Thyroid gland (tissue), 4 donors: ENCODE measurements around the gene ZKSCAN8. TPM values are rescaled to one million over a fixed set of nuclear protein-coding genes. Genes with fewer than 3 reads are reported as not detected.

Experiments
- DNase-seq, 2 donors: peaks; one replicate each; pipeline ENCODE4 v3.0.0-alpha.2; 2019
- H3K27ac ChIP-seq, 3 donors: fragments of 200-600 bp; sonication (generic); 1 replicate in 2 of 3; 2 replicates in 1 of 3; pipeline ENCODE4 v1.5.1; 2016 to 2019; ENCODE audit warnings: mild to moderate bottlenecking in 1 of 3, moderate library complexity in 1 of 3
- H3K27me3 ChIP-seq: fragments of 200-600 bp; sonication (generic); one replicate; pipeline ENCODE4 v1.5.1; 2019
- H3K36me3 ChIP-seq, 2 donors: fragments of 200-600 bp; sonication (generic); one replicate each; pipeline ENCODE4 v1.5.1; 2016 to 2019
- H3K4me1 ChIP-seq, 2 donors: fragments of 200-600 bp; sonication (generic); one replicate each; pipeline ENCODE4 v1.5.1; 2017 to 2019
- H3K4me3 ChIP-seq, 3 donors: fragments of 200-600 bp; sonication (generic); replicated peaks in 1 of 3; 1 replicate in 2 of 3; 2 replicates in 1 of 3; pipeline ENCODE4 v1.5.1; 2016; ENCODE audit warnings: mild to moderate bottlenecking in 1 of 3
- H3K9me3 ChIP-seq: fragments of 200-600 bp; sonication (generic); one replicate; pipeline ENCODE4 v1.5.1; 2017
- POLR2A ChIP-seq, 2 donors: fragments of 450-650 bp; IDR thresholded peaks; one replicate each; pipeline ENCODE4 v1.6.1; 2017; ENCODE audit warnings: antibody characterized with exemption in 2 of 2, mild to moderate bottlenecking in 2 of 2, moderate library complexity in 1 of 2
- WGBS, 2 donors: methylation state at CpG; one replicate each; pipeline ENCODE4 v1.1.5; 2017; 5-methylcytosine and 5-hydroxymethylcytosine counted together
- intact Hi-C: fragments of 100-400 bp; cut with DNase I; formaldehyde crosslinking; loops from one replicate; pipeline ENCODE4 v1.15.1; 2023
- total RNA-seq, 4 donors: library from RNA; depleted of rRNA; stranded (reverse); fragments of >200 nt; gene quantifications; one replicate each; pipeline ENCODE4 v1.2.3, GENCODE V29; 2016
- TF ChIP-seq, protein P1 (sequence below), 6 experiments: fragments of 200-600 bp in 3 of 6; fragments of 450-650 bp in 3 of 6; sonication (generic) in 3 of 6; IDR thresholded peaks; one replicate each; pipeline ENCODE4 v1.5.1; 2016 to 2019; ENCODE audit warnings: antibody characterized with exemption in 6 of 6, mild to moderate bottlenecking in 2 of 6, inconsistent platforms in 1 of 6, moderate library complexity in 1 of 6

ZKSCAN8 gene
- total RNA-seq, 4 donors from 2014 or later, result 21.5 to 44.2 (median 26.8) TPM

- Histone ChIP-seq H3K27ac (peak overlapping the region; percentile 81 to 95 (median 87)), H3K9me3 (no peaks in the 10 kb centered on the region), H3K4me1 (peaks cover 13 to 16% of the 10 kb centered on the region in 2 donors), H3K27me3 (no peaks in the 10 kb centered on the region), H3K4me3 (peak overlapping the region; percentile 65 to 93 (median 83)), H3K36me3 (no peaks in the 10 kb centered on the region)
- no peak for DNase-seq
- intact Hi-C loops, result loop anchor here (10.0 kb wide), 1 partner anchor 77 kb away; no protein-coding TSS in a partner anchor
- 6 to 7% methylated on average over 6 of the region's 6 CpGs for WGBS, 2 donors
- TF ChIP-seq POLR2A (IDR thresholded peaks at IDR 0.05), result no peak
- TF ChIP-seq, protein P1, sequence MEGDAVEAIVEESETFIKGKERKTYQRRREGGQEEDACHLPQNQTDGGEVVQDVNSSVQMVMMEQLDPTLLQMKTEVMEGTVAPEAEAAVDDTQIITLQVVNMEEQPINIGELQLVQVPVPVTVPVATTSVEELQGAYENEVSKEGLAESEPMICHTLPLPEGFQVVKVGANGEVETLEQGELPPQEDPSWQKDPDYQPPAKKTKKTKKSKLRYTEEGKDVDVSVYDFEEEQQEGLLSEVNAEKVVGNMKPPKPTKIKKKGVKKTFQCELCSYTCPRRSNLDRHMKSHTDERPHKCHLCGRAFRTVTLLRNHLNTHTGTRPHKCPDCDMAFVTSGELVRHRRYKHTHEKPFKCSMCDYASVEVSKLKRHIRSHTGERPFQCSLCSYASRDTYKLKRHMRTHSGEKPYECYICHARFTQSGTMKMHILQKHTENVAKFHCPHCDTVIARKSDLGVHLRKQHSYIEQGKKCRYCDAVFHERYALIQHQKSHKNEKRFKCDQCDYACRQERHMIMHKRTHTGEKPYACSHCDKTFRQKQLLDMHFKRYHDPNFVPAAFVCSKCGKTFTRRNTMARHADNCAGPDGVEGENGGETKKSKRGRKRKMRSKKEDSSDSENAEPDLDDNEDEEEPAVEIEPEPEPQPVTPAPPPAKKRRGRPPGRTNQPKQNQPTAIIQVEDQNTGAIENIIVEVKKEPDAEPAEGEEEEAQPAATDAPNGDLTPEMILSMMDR (IDR thresholded peaks at IDR 0.05), result no peak
These were observed 4.1 kb upstream of the ZKSCAN8 start for GRCh38 chr6:28137505-28137981.

DNA sequence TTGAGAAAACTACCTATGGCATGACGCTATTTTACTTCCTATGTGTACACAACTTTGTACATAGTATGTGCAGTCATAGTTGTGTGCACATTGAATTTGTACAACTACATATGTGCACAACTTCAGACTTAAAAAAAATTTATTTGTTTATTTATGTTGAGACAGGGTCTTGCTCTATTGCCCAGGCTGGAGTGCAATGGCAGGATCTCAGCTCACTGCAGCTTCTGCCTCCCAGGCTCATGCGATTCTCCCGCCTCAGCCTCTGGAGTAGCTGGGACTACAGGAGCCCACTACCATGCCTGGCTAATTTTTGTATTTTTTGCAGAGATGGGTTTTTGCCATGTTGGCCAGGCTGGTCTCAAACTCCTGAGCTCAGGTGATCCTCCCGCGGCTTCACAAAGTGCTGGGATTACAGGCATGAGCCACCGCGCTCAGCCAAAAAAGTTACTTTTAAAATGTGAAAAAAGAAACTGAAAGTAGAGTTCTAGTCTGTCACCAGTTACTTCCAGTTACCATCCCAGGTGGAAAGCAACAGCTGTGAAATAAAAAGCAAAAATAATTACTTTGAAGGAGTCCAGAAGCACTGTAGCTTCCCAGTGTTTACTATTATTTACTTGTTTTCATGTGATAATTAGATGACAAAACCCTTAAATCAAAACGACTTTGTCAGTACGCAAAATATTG lies 1.7 kb upstream of the ZKSCAN8 start:
- intact Hi-C loops, result loop anchor here (10.0 kb wide), 1 partner anchor 75 kb away; no protein-coding TSS in a partner anchor
- peaks cover 18 to 26% of the 10 kb centered on the region in 2 donors for H3K4me1 ChIP-seq
- no peak overlapping the region for H3K27ac ChIP-seq
- 70 to 74% methylated on average over 9 of the region's 9 CpGs for WGBS, 2 donors
- H3K27me3 ChIP-seq, result no peaks in the 10 kb centered on the region
- TF ChIP-seq POLR2A (IDR thresholded peaks at IDR 0.05), result no peak
- TF ChIP-seq, protein P1 (IDR thresholded peaks at IDR 0.05), result no peak
- H3K9me3 ChIP-seq, result no peaks in the 10 kb centered on the region
- peak in 1 of 2 donors; percentile 10 for DNase-seq
- no peak overlapping the region for H3K4me3 ChIP-seq
- H3K36me3 ChIP-seq, result no peaks in the 10 kb centered on the region

GRCh38 chr6:28140616-28141015 lies 1.1 kb upstream of the ZKSCAN8 start:
- H3K27me3 ChIP-seq, result no peaks in the 10 kb centered on the region
- WGBS, 2 donors, result 62 to 70% methylated on average over 5 of the region's 5 CpGs
- H3K4me1 ChIP-seq, result peaks cover 15 to 22% of the 10 kb centered on the region in 2 donors
- intact Hi-C loops, result no loop called here
- no peak overlapping the region for H3K27ac ChIP-seq
- H3K4me3 ChIP-seq, result no peak overlapping the region
- H3K9me3 ChIP-seq, result no peaks in the 10 kb centered on the region
- peaks cover 0 to 3% of the 10 kb centered on the region in 2 donors for H3K36me3 ChIP-seq
- TF ChIP-seq POLR2A (IDR thresholded peaks at IDR 0.05), result no peak
- TF ChIP-seq, protein P1 (IDR thresholded peaks at IDR 0.05), result no peak
- no peak for DNase-seq

- H3K36me3 ChIP-seq, result peaks cover 0 to 3% of the 10 kb centered on the region in 2 donors
- H3K27me3 ChIP-seq, result no peaks in the 10 kb centered on the region
- WGBS, 2 donors, result 16 to 19% methylated on average over 4 of the region's 4 CpGs
- H3K4me3 ChIP-seq, result peak overlapping the region; percentile 42 to 94 (median 82)
- H3K9me3 ChIP-seq, result no peaks in the 10 kb centered on the region
- intact Hi-C loops, result no loop called here
- H3K27ac ChIP-seq, result no peak overlapping the region
- peaks cover 12 to 17% of the 10 kb centered on the region in 2 donors for H3K4me1 ChIP-seq
- no peak for DNase-seq
- TF ChIP-seq, protein P1 (IDR thresholded peaks at IDR 0.05), result no peak
- no peak for TF ChIP-seq POLR2A (IDR thresholded peaks at IDR 0.05)
These were observed 763 bp downstream of the ZKSCAN8 start for GRCh38 chr6:28142446-28142845.

- Histone ChIP-seq H3K9me3 (no peaks in the 10 kb centered on the region), H3K4me1 (peaks cover 7 to 11% of the 10 kb centered on the region in 2 donors), H3K27ac (no peak overlapping the region), H3K27me3 (no peaks in the 10 kb centered on the region), H3K36me3 (peaks cover 20 to 21% of the 10 kb centered on the region in 2 donors), H3K4me3 (no peak overlapping the region)
- 95 to 100% methylated on average over 1 of the region's 1 CpG for WGBS, 2 donors
- DNase-seq, result no peak
- intact Hi-C loops, result no loop called here
- TF ChIP-seq POLR2A (IDR thresholded peaks at IDR 0.05), result no peak
- TF ChIP-seq, protein P1 (IDR thresholded peaks at IDR 0.05), result no peak
These were observed 3.5 kb downstream of the ZKSCAN8 start for GRCh38 chr6:28145231-28145630.
